Smooth muscle cell (in vitro differentiated cells): ENCODE measurements around the gene KLC1. TPM values are rescaled to one million over a fixed set of nuclear protein-coding genes. Genes with fewer than 3 reads are reported as not detected.

Experiments used
- DNase-seq: peaks from one replicate; lab custom pipeline; 2025; ENCODE audit not compliant: unreplicated experiment; lab: John Stamatoyannopoulos, UW
- H2AFZ ChIP-seq: fragments of 200-600 bp; sonication (generic); 2 replicates; pipeline ENCODE4 v1.6.0; 2016; ENCODE audit warnings: antibody characterized with exemption, low read depth, mild to moderate bottlenecking
- H3F3A ChIP-seq: fragments of 200-600 bp; sonication (generic); 2 replicates; pipeline ENCODE4 v1.6.0; 2017; ENCODE audit warnings: antibody characterized with exemption, low read depth
- H3K27ac ChIP-seq: fragments of 200-600 bp; sonication (generic); 2 replicates; pipeline ENCODE4 v1.5.1; 2016; ENCODE audit warnings: low read depth, mild to moderate bottlenecking
- H3K27me3 ChIP-seq: fragments of 200-600 bp; sonication (generic); 2 replicates; pipeline ENCODE4 v1.6.1; 2016; ENCODE audit warnings: low read depth, mild to moderate bottlenecking
- H3K36me3 ChIP-seq: fragments of 200-600 bp; sonication (generic); 2 replicates; pipeline ENCODE4 v1.5.1; 2016; ENCODE audit warnings: low read depth
- H3K4me1 ChIP-seq: fragments of 200-600 bp; sonication (generic); 2 replicates; pipeline ENCODE4 v1.5.1; 2016; ENCODE audit warnings: low read depth
- H3K4me2 ChIP-seq: fragments of 200-600 bp; sonication (generic); 2 replicates; pipeline ENCODE4 v1.6.0; 2016; ENCODE audit warnings: mild to moderate bottlenecking
- H3K4me3 ChIP-seq: fragments of 200-600 bp; sonication (generic); 2 replicates; pipeline ENCODE4 v1.5.1; 2016; ENCODE audit warnings: mild to moderate bottlenecking
- H3K79me2 ChIP-seq: fragments of 200-600 bp; sonication (generic); 2 replicates; pipeline ENCODE4 v1.6.0; 2016; ENCODE audit warnings: low read depth, mild to moderate bottlenecking
- H3K9ac ChIP-seq: fragments of 200-600 bp; sonication (generic); 2 replicates; pipeline ENCODE4 v1.6.0; 2016; ENCODE audit warnings: low read depth
- H3K9me3 ChIP-seq: fragments of 200-600 bp; sonication (generic); replicated peaks from 2 replicates; pipeline ENCODE4 v1.5.1; 2016; ENCODE audit warnings: low read depth
- H4K20me1 ChIP-seq: fragments of 200-600 bp; sonication (generic); 2 replicates; pipeline ENCODE4 v1.6.0; 2016; ENCODE audit warnings: low read depth
- WGBS: methylation state at CpG from one replicate; pipeline ENCODE4 v1.1.7; 2016; ENCODE audit warnings: low lambda C conversion rate; 5-methylcytosine and 5-hydroxymethylcytosine counted together
- polyA plus RNA-seq: library from polyadenylated mRNA; unstranded; fragments of >200 nt; fragmentation: Nextera tagmentation; extraction: Ambion mirVana; gene quantifications from 2 replicates; pipeline ENCODE4 v1.2.1, GENCODE V29; 2016
- total RNA-seq: library from RNA; depleted of rRNA; stranded (reverse); fragments of >200 nt; gene quantifications from 2 replicates; pipeline ENCODE4 v1.2.3, GENCODE V29; 2014
- TF ChIP-seq, protein P1 (sequence below): fragments of 200-600 bp; sonication (generic); IDR thresholded peaks from 2 replicates; pipeline ENCODE4 v1.5.1; 2017; ENCODE audit warnings: borderline replicate concordance, mild to moderate bottlenecking, antibody characterized with exemption; ENCODE audit not compliant: insufficient read depth, poor library complexity, severe bottlenecking

The KLC1 gene
- total and polyA plus RNA-seq, 2 experiments from 2014 or later = 167 to 224 TPM

DNA sequence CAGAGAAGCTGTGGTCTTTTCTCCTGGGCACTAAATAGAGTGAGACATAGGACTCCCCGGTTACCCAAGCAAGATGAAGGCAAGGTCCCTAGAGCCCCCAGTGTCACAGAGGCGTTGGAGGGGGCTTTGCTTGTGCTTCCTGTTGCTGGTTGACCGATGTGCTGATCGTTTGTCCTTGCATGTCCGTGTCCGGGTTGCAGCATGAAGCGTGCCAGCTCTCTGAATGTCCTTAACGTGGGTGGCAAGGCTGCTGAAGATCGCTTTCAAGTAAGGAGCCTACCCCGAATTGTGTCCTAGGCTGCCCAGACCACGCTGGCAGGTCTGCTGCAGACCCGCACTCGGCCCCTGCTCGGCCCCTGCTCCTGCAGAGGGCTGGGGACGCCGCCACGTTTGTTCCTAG is 63.1 kb downstream of the KLC1 start:
- no peak overlapping the region for H3K27ac ChIP-seq
- H3K27me3 ChIP-seq = no peaks in the 10 kb centered on the region
- no peaks in the 10 kb centered on the region for H3K36me3 ChIP-seq
- peaks cover 31% of the 10 kb centered on the region for H3K79me2 ChIP-seq
- H3K4me1 ChIP-seq = no peaks in the 10 kb centered on the region
- TF ChIP-seq, protein P1, sequence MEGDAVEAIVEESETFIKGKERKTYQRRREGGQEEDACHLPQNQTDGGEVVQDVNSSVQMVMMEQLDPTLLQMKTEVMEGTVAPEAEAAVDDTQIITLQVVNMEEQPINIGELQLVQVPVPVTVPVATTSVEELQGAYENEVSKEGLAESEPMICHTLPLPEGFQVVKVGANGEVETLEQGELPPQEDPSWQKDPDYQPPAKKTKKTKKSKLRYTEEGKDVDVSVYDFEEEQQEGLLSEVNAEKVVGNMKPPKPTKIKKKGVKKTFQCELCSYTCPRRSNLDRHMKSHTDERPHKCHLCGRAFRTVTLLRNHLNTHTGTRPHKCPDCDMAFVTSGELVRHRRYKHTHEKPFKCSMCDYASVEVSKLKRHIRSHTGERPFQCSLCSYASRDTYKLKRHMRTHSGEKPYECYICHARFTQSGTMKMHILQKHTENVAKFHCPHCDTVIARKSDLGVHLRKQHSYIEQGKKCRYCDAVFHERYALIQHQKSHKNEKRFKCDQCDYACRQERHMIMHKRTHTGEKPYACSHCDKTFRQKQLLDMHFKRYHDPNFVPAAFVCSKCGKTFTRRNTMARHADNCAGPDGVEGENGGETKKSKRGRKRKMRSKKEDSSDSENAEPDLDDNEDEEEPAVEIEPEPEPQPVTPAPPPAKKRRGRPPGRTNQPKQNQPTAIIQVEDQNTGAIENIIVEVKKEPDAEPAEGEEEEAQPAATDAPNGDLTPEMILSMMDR = no peak
- no peak overlapping the region for H3K4me2 ChIP-seq
- no peak overlapping the region for H2AFZ ChIP-seq
- 99% methylated on average over 17 of the region's 17 CpGs for WGBS
- H4K20me1 ChIP-seq = peaks cover 90% of the 10 kb centered on the region
- peaks cover 9% of the 10 kb centered on the region for H3F3A ChIP-seq
- H3K4me3 ChIP-seq = no peak overlapping the region
- H3K9ac ChIP-seq = no peak overlapping the region
- H3K9me3 ChIP-seq = no peaks in the 10 kb centered on the region
- no peak for DNase-seq

DNA sequence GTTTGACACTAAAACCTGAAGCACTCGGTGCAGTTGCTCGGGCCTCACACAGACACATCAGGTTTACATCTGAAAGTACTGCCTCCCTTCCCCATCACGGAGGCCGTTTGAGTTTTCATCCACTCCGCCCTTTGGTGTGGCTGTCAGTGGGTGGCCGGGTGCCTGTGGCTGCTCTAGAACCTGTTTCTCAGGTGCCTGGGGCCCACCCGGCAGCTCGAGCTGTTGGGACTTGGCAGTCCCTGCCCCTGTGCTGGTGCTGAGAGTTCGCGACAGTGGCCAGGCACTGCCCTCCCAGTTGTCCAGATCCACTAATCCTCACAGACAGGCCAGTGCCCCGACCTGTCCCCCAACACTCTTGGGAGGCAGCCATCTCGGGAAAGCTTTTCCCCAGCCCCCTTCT is 63.9 kb downstream of the KLC1 start:
- H3K27ac ChIP-seq = no peak overlapping the region
- peaks cover 9% of the 10 kb centered on the region for H3F3A ChIP-seq
- H3K36me3 ChIP-seq = no peaks in the 10 kb centered on the region
- no peak overlapping the region for H2AFZ ChIP-seq
- peaks cover 90% of the 10 kb centered on the region for H4K20me1 ChIP-seq
- no peak overlapping the region for H3K4me2 ChIP-seq
- no peak overlapping the region for H3K4me3 ChIP-seq
- TF ChIP-seq, protein P1 = no peak
- peaks cover 28% of the 10 kb centered on the region for H3K79me2 ChIP-seq
- no peak overlapping the region for H3K9ac ChIP-seq
- no peaks in the 10 kb centered on the region for H3K4me1 ChIP-seq
- WGBS = 87% methylated on average over 12 of the region's 12 CpGs
- no peaks in the 10 kb centered on the region for H3K27me3 ChIP-seq
- H3K9me3 ChIP-seq = no peaks in the 10 kb centered on the region
- DNase-seq = no peak

DNA sequence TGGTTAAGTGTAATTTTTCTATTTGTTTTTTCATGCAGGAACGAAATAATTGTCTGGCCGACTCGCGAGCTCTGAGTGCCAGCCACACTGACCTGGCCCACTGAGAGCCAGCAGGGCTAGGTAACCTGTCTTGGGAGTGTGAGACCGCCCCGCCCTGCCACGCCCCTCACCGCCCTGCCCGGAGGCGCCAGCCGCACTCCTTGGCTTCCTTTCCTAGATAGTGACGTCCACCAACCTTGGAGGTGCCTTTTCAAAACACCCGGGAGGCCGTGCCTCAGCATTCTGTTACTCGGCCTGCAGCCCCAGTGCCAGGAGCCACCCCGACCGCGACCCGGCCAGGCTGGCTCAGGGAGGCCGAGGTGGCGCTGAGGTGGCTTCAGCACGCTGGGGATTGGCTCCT is 64.5 kb downstream of the KLC1 start:
- H2AFZ ChIP-seq = no peak overlapping the region
- H3K9ac ChIP-seq = no peak overlapping the region
- H3F3A ChIP-seq = peaks cover 9% of the 10 kb centered on the region
- no peak for DNase-seq
- H4K20me1 ChIP-seq = peaks cover 90% of the 10 kb centered on the region
- H3K27me3 ChIP-seq = no peaks in the 10 kb centered on the region
- no peaks in the 10 kb centered on the region for H3K36me3 ChIP-seq
- TF ChIP-seq, protein P1 = no peak
- no peaks in the 10 kb centered on the region for H3K4me1 ChIP-seq
- 93% methylated on average over 22 of the region's 22 CpGs for WGBS
- no peak overlapping the region for H3K27ac ChIP-seq
- no peak overlapping the region for H3K4me2 ChIP-seq
- H3K9me3 ChIP-seq = no peaks in the 10 kb centered on the region
- H3K79me2 ChIP-seq = peaks cover 28% of the 10 kb centered on the region
- no peak overlapping the region for H3K4me3 ChIP-seq

DNA sequence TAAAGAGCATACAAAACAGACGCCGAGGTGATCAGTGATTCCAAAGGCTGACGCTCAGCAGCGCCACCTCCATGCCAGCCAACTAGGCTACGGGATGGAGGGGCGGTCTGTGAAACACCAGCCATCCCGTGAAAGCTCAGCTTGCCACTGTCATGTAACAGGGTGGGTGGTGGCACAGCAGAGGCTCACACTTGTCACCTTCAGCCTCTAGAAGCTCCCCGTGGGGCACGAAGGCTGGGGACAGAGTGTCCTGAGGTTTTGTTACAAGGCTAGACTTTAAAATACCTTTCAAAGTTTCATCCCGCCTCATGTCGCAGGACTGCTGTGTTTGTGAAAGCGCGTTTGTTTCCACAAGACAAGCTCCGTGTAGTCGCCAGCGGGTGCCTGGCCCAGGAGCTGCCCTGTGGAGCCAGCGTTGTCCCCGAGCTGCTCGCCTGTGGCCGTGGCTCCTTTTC is 65.6 kb downstream of the KLC1 start:
- H3K4me2 ChIP-seq = no peak overlapping the region
- 96% methylated on average over 20 of the region's 20 CpGs for WGBS
- DNase-seq = no peak

More for the DNA sequence above, 65.6 kb downstream of the KLC1 start:
- no peak overlapping the region for H3K4me3 ChIP-seq
- peaks cover 90% of the 10 kb centered on the region for H4K20me1 ChIP-seq
- TF ChIP-seq, protein P1 = no peak
- no peaks in the 10 kb centered on the region for H3K4me1 ChIP-seq
- H3K27me3 ChIP-seq = no peaks in the 10 kb centered on the region
- H3K36me3 ChIP-seq = no peaks in the 10 kb centered on the region
- peaks cover 28% of the 10 kb centered on the region for H3K79me2 ChIP-seq
- H3K27ac ChIP-seq = no peak overlapping the region
- no peak overlapping the region for H2AFZ ChIP-seq
- H3K9ac ChIP-seq = no peak overlapping the region
- no peaks in the 10 kb centered on the region for H3K9me3 ChIP-seq
- H3F3A ChIP-seq = peaks cover 9% of the 10 kb centered on the region
